ENCODE data around the gene SFTPB.

DNA sequence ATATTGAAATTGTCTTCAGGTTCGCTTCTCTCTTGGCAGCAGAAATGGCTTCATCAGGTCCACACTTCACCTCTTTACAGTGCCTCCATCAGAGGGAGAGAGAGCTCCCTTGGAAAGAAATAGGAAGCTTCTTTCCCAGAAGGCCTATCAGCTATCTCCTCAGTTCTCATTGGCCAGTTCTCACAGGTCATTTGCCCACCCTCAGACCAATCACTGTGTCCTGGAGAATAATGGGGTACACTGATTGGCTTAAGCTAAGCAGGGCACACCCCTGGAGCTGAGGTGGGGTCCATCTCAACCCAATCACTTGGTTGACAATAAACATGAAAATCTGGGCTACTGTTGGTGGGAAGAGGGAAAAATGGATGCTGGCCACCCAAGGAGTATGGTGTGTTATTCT is 31.3 kb upstream of the SFTPB start:
- TF ChIP-seq, protein P1, sequence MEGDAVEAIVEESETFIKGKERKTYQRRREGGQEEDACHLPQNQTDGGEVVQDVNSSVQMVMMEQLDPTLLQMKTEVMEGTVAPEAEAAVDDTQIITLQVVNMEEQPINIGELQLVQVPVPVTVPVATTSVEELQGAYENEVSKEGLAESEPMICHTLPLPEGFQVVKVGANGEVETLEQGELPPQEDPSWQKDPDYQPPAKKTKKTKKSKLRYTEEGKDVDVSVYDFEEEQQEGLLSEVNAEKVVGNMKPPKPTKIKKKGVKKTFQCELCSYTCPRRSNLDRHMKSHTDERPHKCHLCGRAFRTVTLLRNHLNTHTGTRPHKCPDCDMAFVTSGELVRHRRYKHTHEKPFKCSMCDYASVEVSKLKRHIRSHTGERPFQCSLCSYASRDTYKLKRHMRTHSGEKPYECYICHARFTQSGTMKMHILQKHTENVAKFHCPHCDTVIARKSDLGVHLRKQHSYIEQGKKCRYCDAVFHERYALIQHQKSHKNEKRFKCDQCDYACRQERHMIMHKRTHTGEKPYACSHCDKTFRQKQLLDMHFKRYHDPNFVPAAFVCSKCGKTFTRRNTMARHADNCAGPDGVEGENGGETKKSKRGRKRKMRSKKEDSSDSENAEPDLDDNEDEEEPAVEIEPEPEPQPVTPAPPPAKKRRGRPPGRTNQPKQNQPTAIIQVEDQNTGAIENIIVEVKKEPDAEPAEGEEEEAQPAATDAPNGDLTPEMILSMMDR (IDR thresholded peaks at IDR 0.05): no peak
- no peak for TF ChIP-seq POLR2A (IDR thresholded peaks at IDR 0.05)
